DMS 273 treated with DMSO at 0.1 percent for 48 hours (cell line): ENCODE results near the gene DENND1B.

ENCODE experiments used
- DNase-seq: peaks from one replicate; lab custom pipeline; 2025; lab: John Stamatoyannopoulos, UW

The DENND1B gene

GRCh38 chr1:197466813-197467212, 308.5 kb downstream of the DENND1B start:
- no peak for DNase-seq

- no peak for DNase-seq
Measured at GRCh38 chr1:197465528-197466327, 309.6 kb downstream of the DENND1B start.

GRCh38 chr1:197464044-197464443, 311.2 kb downstream of the DENND1B start:
- DNase-seq: no peak

GRCh38 chr1:197463142-197463541, 312.1 kb downstream of the DENND1B start:
- no peak for DNase-seq

GRCh38 chr1:197462539-197462938, 312.7 kb downstream of the DENND1B start:
- DNase-seq: no peak
